Measurements from ENCODE around the gene FHDC1. TPM values are rescaled to one million over a fixed set of nuclear protein-coding genes. Genes with fewer than 3 reads are reported as not detected.

FHDC1 gene
- total and polyA plus RNA-seq, 11 donors = 0.04 to 0.97 (median 0.21) TPM

DNA sequence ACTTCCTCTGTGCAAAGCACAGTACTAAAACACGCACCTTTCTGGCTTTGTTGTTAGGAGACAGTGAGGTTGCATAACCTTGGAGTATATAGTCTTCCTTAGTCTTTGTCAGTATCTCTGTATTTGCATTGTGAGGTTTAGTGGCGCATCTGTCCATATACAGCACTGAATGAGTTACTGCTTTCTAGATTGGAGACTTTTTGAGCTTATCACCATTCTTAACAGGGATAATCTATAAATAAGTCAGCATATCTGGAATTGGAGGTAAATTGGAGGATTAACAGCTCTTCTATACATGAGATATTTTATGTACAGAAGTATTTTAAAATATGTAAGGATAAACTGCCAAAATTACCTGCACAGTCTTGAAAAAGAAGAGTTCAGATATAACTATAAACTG lies 4.3 kb downstream of the FHDC1 start:
- H3K4me3 ChIP-seq = no peak overlapping the region
- DNase-seq = no peak
- peaks cover 10 to 51% (median 33%) of the 10 kb centered on the region in 9 donors for H3K27me3 ChIP-seq
- H3K4me1 ChIP-seq = peaks cover 0 to 31% (median 14%) of the 10 kb centered on the region in 12 donors
- WGBS, 4 donors = 94 to 100% (median 97%) methylated on average over 2 of the region's 2 CpGs
- no peaks in the 10 kb centered on the region for H3K9me3 ChIP-seq
- H3K27ac ChIP-seq = no peak overlapping the region
- ATAC-seq = no peak
- H3K36me3 ChIP-seq = no peaks in the 10 kb centered on the region
- intact Hi-C loops (cut with DNase I) = no loop called here
- TF ChIP-seq, protein P1, sequence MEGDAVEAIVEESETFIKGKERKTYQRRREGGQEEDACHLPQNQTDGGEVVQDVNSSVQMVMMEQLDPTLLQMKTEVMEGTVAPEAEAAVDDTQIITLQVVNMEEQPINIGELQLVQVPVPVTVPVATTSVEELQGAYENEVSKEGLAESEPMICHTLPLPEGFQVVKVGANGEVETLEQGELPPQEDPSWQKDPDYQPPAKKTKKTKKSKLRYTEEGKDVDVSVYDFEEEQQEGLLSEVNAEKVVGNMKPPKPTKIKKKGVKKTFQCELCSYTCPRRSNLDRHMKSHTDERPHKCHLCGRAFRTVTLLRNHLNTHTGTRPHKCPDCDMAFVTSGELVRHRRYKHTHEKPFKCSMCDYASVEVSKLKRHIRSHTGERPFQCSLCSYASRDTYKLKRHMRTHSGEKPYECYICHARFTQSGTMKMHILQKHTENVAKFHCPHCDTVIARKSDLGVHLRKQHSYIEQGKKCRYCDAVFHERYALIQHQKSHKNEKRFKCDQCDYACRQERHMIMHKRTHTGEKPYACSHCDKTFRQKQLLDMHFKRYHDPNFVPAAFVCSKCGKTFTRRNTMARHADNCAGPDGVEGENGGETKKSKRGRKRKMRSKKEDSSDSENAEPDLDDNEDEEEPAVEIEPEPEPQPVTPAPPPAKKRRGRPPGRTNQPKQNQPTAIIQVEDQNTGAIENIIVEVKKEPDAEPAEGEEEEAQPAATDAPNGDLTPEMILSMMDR (IDR thresholded peaks at IDR 0.05) = no peak
- no peak for TF ChIP-seq POLR2A (IDR thresholded peaks at IDR 0.05)

DNA sequence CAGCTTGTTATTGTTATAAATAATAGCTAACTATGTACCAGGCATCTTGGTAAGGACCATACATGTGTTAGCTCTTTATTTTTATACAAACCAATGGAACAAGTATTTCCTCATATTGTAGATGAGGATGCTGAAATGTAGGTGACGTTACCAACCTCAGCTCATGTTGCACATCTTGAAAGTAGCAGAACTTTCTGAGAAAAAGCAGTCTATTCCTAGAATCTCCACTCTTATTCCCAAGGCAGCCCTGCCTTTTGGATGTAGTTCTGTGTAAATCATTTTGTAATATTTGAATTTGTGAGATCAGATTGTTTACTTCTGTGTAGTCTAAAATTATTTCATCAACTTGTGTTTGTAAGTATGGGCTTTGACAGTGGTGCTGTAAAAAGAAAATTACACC lies 5.3 kb downstream of the FHDC1 start:
- 74 to 92% (median 85%) methylated on average over 1 of the region's 1 CpG for WGBS, 4 donors
- Histone ChIP-seq H3K27me3 (peaks cover 9 to 42% (median 29%) of the 10 kb centered on the region in 9 donors), H3K27ac (no peak overlapping the region), H3K4me1 (peaks cover 0 to 21% (median 9%) of the 10 kb centered on the region in 12 donors), H3K4me3 (no peak overlapping the region), H3K9me3 (no peaks in the 10 kb centered on the region), H3K36me3 (no peaks in the 10 kb centered on the region)
- DNase-seq = no peak
- no peak for TF ChIP-seq POLR2A (IDR thresholded peaks at IDR 0.05)
- TF ChIP-seq, protein P1 (IDR thresholded peaks at IDR 0.05) = no peak
- no peak for ATAC-seq
- intact Hi-C loops (cut with DNase I) = no loop called here

DNA sequence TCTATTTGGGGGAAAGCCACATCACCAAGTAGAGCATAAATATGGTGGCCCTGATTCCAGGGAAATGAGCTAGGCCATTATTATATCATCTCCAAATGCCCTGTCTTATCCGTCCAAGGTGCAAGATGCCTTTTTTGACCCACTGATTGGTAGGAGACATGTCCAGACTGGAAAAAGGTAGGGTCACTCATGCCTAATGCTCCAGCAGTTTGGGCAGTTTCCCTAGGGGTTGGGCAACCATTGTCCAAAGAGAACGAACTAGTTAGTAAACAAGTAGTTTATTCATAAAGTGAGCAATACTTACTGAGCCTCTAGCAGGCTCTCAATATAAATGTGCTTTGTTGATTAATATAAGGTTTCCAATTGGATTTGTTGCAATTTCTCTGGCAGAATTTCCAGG lies 6.2 kb downstream of the FHDC1 start:
- WGBS, 4 donors = 79 to 95% (median 92%) methylated on average over 2 of the region's 2 CpGs
- H3K36me3 ChIP-seq = no peaks in the 10 kb centered on the region
- peaks cover 7 to 32% (median 23%) of the 10 kb centered on the region in 9 donors for H3K27me3 ChIP-seq
- TF ChIP-seq POLR2A (IDR thresholded peaks at IDR 0.05) = no peak
- TF ChIP-seq, protein P1 (IDR thresholded peaks at IDR 0.05) = no peak
- intact Hi-C loops (cut with DNase I) = no loop called here
- no peak overlapping the region for H3K4me3 ChIP-seq
- no peaks in the 10 kb centered on the region for H3K9me3 ChIP-seq
- no peak overlapping the region for H3K27ac ChIP-seq
- DNase-seq = no peak
- no peak for ATAC-seq
- H3K4me1 ChIP-seq = peaks cover 0 to 12% (median 4%) of the 10 kb centered on the region in 12 donors

DNA sequence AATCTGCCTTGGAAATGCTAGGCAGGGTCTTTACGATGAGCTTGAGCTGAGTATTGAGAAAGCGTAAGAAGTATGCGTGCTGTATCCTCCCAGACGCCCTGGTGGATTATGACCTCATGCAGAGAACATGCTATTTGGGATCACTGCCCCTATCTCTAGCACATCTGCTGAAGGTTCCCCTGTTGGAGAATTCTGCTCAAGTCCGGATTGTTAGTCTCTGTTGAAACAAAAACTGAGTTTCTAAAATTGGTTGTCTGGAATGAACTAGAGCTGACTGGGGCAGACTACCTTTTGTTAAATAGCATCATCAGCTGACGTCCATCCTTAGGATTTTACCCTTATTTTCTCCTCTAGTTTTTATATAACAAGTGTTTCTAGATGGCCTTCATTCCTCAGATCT lies 7.5 kb downstream of the FHDC1 start:
- no peak overlapping the region for H3K4me3 ChIP-seq
- H3K27me3 ChIP-seq = peaks cover 0 to 23% (median 12%) of the 10 kb centered on the region in 9 donors
- peak overlapping the region in 1 of 12 donors; percentile 37 for H3K27ac ChIP-seq
- H3K36me3 ChIP-seq = no peaks in the 10 kb centered on the region
- ATAC-seq (peak in 3 of 4 donors; percentile 53 to 74 (median 57)), DNase-seq (no peak)
- 70 to 85% (median 78%) methylated on average over 6 of the region's 6 CpGs for WGBS, 4 donors
- no peaks in the 10 kb centered on the region for H3K9me3 ChIP-seq
- intact Hi-C loops (cut with DNase I) = no loop called here
- TF ChIP-seq POLR2A (IDR thresholded peaks at IDR 0.05) = no peak
- TF ChIP-seq, protein P1 (IDR thresholded peaks at IDR 0.05) = no peak
- H3K4me1 ChIP-seq = peaks cover 0 to 10% (median 0%) of the 10 kb centered on the region in 12 donors
